GM13977 (cell line): ENCODE measurements around the gene C6orf136.

Experiments
- DNase-seq: peaks from one replicate; pipeline ENCODE4 v3.0.0; 2012; ENCODE audit warnings: low spot score
- CTCF ChIP-seq: IDR thresholded peaks from 2 replicates; pipeline ENCODE4 v1.5.1; 2012; ENCODE audit warnings: mild to moderate bottlenecking, control low read depth; ENCODE audit not compliant: insufficient read depth; ENCODE audit errors: extremely low read depth, missing control alignments
- in situ Hi-C: fragments of 300-500 bp; cut with MboI; formaldehyde crosslinking; loops from one replicate; pipeline ENCODE4 v1.12.0; 2022; ENCODE audit warnings: low sequenced_read_pairs, low pct_unique_long_range_greater_than_20kb, mixed read lengths, inconsistent platforms; ENCODE audit not compliant: unreplicated experiment

Gene C6orf136

GRCh38 chr6:30612213-30612612 is 34.7 kb upstream of the C6orf136 start:
- in situ Hi-C loops: no loop called here
- no peak for TF ChIP-seq CTCF
- DNase-seq: no peak

GRCh38 chr6:30612687-30613248 is 34.2 kb upstream of the C6orf136 start:
- no peak for DNase-seq
- no peak for TF ChIP-seq CTCF
- in situ Hi-C loops: no loop called here

GRCh38 chr6:30613251-30614043 is 33.5 kb upstream of the C6orf136 start:
- DNase-seq: no peak
- TF ChIP-seq CTCF: no peak
- in situ Hi-C loops: no loop called here

GRCh38 chr6:30614044-30614842 is 32.7 kb upstream of the C6orf136 start:
- TF ChIP-seq CTCF: no peak
- in situ Hi-C loops: no loop called here
- DNase-seq: no peak

- peak; percentile 78 for DNase-seq
- in situ Hi-C loops: no loop called here
- TF ChIP-seq CTCF: no peak
Observed at GRCh38 chr6:30614843-30615218, 32.1 kb upstream of the C6orf136 start.

- in situ Hi-C loops: no loop called here
- no peak for TF ChIP-seq CTCF
- no peak for DNase-seq
Observed at GRCh38 chr6:30615219-30615957, 31.5 kb upstream of the C6orf136 start.
